ENCODE measurements around the gene NBAS. TPM values are rescaled to one million over a fixed set of nuclear protein-coding genes. Genes with fewer than 3 reads are reported as not detected.
A peak's percentile ranks its signal among the peaks of the same experiment; 100 is the strongest.

NBAS gene
- total RNA-seq, 1 experiment from 2014 or later, result 32.5 TPM

GRCh38 chr2:15243762-15244161, 317.4 kb downstream of the NBAS start:
- Histone ChIP-seq H3T11ph (ENCODE audit: low read length) (no peak overlapping the region), H3K14ac (ENCODE audit: insufficient read depth, low read length) (no peak overlapping the region), H2AK5ac (ENCODE audit: insufficient read length, low read length) (no peak overlapping the region), H3K4me1 (ENCODE audit: insufficient read depth, low read length) (peaks cover 4% of the 10 kb centered on the region; the same call in 1 of the 2 replicates), H3K23me2 (ENCODE audit: insufficient read length, low read depth, low read length, poor library complexity, severe bottlenecking) (no peaks in the 10 kb centered on the region), H4K20me1 (ENCODE audit: control insufficient read depth, insufficient read depth, insufficient read length) (no peaks in the 10 kb centered on the region), H3K4me2 (ENCODE audit: insufficient read depth, insufficient read length, low read length) (no peak overlapping the region), H2BK5ac (ENCODE audit: insufficient read length, low read length) (no peak overlapping the region), H3K27me3 (ENCODE audit: insufficient read depth, low read length) (no peaks in the 10 kb centered on the region), H4K91ac (ENCODE audit: insufficient read length, low read depth, low read length) (no peak overlapping the region), H3K27ac (ENCODE audit: insufficient read length, low read depth, low read length) (no peak overlapping the region), H4K8ac (replicated peaks; ENCODE audit: insufficient read length, low read depth, low read length) (no peak overlapping the region), H3K4ac (ENCODE audit: low read depth, low read length) (no peak overlapping the region), H3K79me2 (ENCODE audit: insufficient read depth, low read length) (no peaks in the 10 kb centered on the region), H2BK120ac (ENCODE audit: low read depth, low read length, poor library complexity, severe bottlenecking) (no peak overlapping the region), H2BK12ac (ENCODE audit: insufficient read length, low read depth, low read length) (no peak overlapping the region), H2BK20ac (ENCODE audit: low read depth, low read length, poor library complexity, severe bottlenecking) (no peak overlapping the region), H3K56ac (ENCODE audit: insufficient read length, low read depth, low read length) (no peak overlapping the region), H3K23ac (ENCODE audit: insufficient read length, low read depth, low read length) (no peak overlapping the region), H4K5ac (ENCODE audit: insufficient read length, low read depth, low read length) (no peak overlapping the region), H2AFZ (ENCODE audit: low read length) (no peak overlapping the region), H3K9me3 (ENCODE audit: control insufficient read depth, low read depth, low read length) (no peaks in the 10 kb centered on the region), H3K9ac (ENCODE audit: extremely low read depth, insufficient read length, low read length) (no peak overlapping the region), H3K18ac (ENCODE audit: insufficient read length, low read depth, low read length) (no peak overlapping the region), H2BK15ac (ENCODE audit: low read depth, low read length) (no peak overlapping the region), H3K79me1 (ENCODE audit: insufficient read depth, low read depth, low read length, poor library complexity, severe bottlenecking) (peaks cover 3% of the 10 kb centered on the region)
- H3K27me3 Mint-ChIP-seq (ENCODE audit: low read depth), result no peaks in the 10 kb centered on the region
- peak overlapping the region in 1 of 3 experiments; percentile 52; a peak in 2 of 7 replicates for H3K27ac Mint-ChIP-seq
- H3K36me3 Mint-ChIP-seq (ENCODE audit: insufficient read depth in 1 of 3, low read depth in 3 of 3), result no peaks in the 10 kb centered on the region; a peak in 2 of 7 replicates
- no peak for TF ChIP-seq CTCF (conservative IDR thresholded peaks at IDR 0.05)
- H3K9me3 Mint-ChIP-seq, result no peaks in the 10 kb centered on the region; a peak in 2 of 5 replicates
- H3K4me3 Mint-ChIP-seq, result no peak overlapping the region
- no CpG with 5 or more reads among the region's 6 CpGs for WGBS (ENCODE audit: extremely low coverage, insufficient read length, low lambda C conversion rate)
- DNase-seq, result no peak
- peaks cover 9 to 11% of the 10 kb centered on the region in 2 experiments for H3K4me1 Mint-ChIP-seq
